Activated gamma-delta T cell treated with Interleukin-2 at 50 U/mL for 16 hours (primary cell): ENCODE results near the gene MAOA.
"Not testable (repeated sequence)": the region's sequence is repeated elsewhere in the genome, so short reads cannot be mapped to it uniquely, and the experiment has no call there.

Source experiments
- DNase-seq: peaks from one replicate; pipeline ENCODE4 v3.0.0-alpha.2; 2020

Gene MAOA

DNA sequence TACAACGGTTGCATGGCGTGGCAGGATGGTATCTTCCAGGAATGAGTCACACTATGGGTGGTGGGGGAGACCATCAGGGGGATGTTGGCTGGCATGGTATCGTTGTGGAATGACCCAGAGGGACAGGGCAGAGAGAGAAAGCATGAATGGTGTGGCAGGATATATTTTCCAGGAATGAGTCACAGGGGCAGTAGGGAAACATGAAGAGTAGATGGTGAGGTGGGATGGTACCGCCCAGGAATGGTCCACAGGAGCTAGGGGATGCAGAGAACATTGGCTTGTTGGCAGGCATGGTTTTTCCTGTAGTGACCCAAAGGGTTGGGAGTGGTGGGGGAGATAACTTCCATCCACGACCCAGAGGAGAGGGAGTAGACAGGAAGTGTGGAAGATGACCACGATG, 62.4 kb downstream of the MAOA start:
- no peak for DNase-seq

DNA sequence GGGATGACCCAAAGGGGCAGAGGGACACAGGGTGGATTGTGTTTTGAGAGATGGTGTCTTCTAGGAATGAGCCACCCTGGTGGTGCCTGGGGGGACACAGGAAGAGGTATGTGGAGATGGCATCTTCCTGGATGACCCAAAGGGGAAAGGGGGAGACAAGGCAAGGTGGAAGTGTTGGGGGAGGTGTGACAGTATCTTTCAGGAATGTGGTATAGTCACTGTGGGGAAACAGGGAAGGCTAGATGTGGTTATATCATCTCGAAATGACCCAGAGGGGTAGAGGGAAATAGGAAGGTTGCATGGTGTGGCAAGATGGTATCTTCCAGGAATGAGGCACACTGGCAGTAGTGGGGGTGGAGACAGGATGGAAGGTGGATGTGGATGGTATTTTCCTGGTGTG, 62.9 kb downstream of the MAOA start:
- no peak for DNase-seq

DNA sequence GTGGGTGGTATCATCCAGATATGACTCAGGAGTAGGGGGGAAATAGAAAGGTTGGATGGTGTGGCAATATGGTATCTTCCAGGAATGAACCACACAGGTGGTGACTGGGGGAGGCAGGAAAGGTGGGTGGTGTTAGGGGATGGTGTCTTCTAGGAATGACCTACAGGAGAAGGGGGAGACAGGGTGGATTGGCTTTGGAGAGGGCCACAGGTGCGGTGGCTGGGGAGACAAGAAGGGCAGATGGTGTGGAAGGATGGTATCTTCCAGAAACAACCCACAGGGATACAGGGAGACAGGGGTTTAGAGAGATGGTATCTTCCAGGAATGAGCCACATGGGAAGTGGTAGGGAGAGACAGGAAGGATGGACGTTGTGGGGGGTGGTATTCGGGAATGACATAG, 64.0 kb downstream of the MAOA start:
- DNase-seq = no peak

DNA sequence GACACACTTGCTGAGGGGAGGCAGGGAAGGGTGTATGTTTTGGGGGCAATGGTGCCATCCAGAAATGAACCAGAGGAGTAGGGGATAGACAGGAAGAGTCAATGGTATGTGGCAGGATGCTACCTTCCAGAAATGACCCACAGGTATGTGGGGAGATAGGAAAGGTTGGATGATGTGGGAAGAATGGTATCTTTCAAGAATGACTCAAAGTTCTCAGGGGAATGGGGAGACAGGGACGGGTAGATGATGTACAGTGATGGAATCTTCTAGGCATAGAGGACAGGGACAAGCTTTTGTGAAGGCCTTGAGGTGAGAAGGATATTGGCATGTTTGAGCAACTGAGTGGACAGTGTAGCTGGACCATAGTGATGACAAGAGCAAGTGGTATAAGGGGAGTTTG, 64.9 kb downstream of the MAOA start:
- no peak for DNase-seq

DNA sequence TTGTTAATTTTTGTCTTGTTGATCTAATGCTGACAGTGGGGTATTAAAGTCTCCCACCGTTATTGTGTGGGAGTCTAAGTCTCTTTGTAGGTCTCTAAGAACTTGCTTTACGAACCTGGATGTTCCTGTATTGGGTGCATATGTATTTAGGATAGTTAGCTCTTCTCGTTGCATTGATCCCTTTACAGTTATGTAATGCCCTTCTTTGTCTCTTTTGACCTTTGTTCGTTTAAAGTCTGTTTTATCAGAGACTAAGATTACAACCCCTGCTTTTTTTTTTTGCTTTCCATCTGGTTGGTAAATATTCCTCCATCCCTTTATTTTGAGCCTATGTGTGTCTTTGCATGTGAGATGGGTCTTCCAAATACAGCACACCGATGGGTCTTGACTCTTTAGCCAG, 69.1 kb downstream of the MAOA start:
- DNase-seq = not testable (repeated sequence)

DNA sequence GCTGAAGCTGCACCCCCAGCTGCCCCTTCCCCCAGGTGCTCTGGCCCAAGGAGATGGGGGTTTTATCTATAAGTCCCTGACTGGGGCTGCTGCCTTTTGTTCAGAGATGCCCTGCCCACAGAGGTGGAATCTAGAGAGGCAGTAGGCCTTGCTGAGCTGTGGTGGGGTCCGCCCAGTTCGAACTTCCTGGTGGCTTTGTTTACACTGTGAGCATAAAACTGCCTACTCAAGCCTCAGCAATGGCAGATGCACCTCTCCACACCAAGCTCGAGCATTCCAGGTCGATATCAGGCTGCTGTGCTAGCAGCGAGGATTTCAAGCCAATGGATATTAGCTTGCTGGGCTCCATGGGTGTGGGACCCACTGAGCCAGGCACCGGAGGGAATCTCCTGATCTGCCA, 71.2 kb downstream of the MAOA start:
- not testable (repeated sequence) for DNase-seq

DNA sequence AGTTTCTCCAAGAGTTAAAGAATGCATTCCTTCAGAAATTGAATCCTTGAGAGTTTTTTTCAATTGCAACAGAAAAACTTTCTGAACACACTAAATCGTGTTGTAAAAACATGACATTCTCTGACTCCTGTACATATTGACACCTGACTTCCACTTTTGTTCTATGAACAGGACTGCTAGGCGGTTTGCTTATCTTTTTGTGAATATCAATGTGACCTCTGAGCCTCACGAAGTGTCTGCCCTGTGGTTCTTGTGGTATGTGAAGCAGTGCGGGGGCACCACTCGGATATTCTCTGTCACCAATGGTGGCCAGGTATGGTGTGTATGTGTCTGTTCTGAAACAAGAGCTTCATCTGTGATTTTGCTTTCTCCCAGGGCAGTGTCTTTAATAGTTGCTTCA, 71.9 kb downstream of the MAOA start:
- DNase-seq = no peak

DNA sequence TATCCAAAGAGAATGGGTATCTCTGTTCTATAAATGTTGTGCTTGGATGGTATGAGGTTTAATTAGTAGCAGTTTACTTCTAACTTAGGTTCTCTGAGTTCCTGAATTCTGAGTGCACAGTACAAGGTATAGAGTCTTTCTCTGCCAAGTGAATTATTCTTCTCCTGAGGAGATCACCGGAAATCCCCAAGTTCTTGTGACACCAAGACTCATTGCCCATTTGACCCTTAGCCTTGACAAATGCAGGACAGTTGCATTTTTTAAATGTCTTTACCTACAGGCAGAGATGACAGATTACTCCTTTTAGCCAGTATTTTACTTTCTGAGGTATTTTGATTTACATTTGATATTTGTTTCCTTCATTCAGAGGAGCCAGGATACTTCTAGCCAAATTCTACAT, 72.9 kb downstream of the MAOA start:
- DNase-seq = no peak

DNA sequence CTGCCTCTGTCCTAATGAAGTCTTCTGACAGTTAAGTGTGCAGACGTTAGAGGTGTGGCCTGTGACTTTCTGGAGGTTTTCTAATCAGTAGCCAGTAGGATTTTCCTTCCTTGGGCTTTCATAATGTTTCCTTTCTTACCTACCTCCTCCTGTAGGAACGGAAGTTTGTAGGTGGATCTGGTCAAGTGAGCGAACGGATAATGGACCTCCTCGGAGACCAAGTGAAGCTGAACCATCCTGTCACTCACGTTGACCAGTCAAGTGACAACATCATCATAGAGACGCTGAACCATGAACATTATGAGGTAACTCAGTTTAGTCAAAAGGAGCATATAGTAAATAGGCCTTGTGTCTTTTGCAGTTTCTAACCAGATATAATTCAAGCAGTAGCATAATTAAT, 75.0 kb downstream of the MAOA start:
- no peak for DNase-seq

DNA sequence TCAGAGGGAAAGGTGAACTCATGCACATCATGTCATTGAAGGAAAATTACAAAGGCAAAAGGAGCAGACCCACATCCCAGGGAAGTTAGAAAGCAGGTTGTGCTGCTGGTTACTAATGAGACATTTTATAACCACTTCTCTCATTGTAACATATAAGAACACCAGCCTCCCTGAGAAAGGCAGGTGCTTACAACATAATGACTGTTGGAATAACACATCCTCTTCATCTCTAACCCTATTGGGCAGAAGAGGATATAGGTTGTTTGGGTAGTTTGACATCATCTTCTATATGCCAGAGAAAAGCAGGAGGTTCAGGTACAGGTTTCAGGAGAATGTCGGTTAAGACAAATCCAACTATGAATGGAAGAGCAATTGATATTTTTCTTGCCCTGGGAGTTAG, 77.6 kb downstream of the MAOA start:
- DNase-seq = no peak

DNA sequence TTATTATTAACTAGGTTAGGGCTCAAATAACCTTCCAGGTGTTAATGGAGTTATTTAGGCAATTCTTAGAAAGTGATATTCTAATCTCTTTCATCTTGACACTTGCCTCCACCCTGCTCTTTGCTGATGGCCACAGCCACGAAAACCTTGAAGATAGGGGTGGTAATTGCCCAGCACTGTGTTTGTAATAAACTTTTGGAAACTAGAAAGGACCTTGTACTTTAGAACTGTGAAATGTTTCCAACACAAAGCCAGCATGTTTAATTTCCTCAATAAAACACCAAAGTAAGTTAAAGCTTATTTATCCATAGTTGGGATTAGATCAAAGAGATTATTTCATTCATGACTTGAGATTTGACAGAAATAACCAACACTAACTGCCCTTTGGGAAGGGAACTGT, 78.3 kb downstream of the MAOA start:
- no peak for DNase-seq

DNA sequence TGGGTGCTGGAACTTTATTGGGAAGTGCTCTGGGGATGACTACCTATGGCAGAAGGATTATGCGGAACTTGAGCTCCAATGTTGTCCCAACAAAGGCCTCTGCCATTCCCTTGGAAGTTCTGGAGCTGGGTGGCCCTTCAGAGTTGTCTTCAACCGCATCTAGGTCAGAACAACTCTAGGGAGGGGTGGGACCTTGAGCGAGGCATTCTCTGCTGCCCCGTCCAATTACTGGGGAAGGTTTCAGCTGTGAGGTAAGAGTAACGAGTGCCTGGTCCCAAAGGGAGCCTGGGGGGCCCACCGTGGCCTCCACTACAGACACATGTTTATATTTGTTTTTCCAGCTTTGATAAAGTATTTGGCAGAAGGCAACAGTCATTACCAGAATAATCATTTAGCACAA, 79.4 kb downstream of the MAOA start:
- DNase-seq = no peak

DNA sequence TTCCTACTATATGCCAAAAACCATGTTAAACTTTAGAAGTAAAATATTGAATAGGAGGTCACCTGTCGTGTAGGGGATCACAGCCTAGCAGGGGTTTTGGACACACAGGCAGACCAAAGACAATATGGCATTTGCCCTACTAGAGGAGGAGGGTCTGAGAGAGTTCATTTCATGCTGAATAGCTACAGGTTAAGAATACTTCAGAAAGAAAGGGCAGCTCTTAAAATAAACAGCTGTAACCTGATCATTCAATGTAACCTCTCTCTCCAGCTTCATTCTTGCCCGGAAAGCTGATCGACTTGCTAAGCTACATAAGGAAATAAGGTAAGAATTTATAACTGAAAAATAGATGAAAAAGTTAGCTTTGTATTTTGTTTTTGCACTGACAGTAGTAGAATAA, 79.9 kb downstream of the MAOA start:
- no peak for DNase-seq

DNA sequence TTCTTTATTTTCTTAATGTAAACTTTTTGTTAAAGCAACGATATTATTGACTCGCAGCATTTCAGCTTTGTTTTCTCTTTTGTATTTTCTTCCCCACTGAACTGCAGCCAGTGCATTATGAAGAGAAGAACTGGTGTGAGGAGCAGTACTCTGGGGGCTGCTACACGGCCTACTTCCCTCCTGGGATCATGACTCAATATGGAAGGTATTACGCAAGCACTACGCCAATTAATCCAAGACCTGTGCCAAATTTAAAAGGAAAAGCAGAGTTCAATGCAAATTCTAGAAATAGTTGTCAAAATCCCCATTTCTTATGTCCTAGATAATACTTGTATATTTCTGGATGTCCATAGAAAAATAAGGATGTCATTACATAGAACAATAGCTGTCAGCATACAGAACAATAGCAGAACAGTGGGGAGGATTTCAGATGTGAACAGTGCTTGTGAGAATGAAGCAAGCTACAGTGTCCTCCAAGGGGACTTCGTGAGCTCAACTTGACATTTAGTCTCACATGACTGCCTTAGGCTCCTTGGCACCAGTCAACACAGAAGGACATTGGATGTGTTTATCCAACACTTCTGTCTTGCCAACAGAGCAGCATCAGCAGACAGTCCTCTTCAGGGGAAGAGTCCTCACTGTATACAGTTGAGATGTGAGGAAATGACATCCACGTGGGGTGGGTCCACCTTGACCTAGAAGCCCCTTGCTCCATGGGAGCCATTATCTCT, 85.9 kb downstream of the MAOA start:
- no peak for DNase-seq

DNA sequence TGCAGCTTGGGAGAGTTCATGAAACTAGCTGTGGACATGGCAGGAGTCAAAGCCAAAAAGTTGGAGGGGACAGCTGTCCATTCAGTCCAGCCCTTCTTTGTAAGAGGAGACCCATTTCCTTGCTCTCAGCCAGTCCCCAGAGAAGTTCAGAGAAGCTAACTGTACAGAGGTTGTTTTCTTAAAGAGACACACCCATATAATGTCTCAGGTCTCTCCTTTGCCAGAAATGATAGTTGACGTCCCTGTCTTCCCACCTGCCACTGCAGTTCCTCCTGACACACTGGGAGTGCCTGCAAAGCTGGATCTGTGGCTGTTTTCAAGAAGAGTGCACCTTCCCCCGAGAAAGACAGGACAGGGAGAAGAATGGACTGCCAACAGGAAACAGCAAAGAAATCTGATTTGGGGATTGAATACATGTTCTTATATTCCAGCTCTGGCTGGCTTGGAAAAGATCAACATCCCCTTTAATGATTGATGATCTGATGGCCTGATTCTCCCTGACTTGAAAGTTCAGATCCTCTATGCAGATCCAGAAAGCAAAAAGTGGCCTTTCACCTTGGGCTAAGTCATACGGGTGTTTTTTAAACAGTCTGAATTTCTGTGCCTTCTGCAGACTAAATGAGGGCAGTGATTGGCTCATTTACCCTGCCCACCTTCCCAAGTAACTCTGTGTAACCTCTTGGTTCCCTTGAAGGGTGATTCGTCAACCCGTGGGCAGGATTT, 87.2 kb downstream of the MAOA start:
- DNase-seq = no peak

DNA sequence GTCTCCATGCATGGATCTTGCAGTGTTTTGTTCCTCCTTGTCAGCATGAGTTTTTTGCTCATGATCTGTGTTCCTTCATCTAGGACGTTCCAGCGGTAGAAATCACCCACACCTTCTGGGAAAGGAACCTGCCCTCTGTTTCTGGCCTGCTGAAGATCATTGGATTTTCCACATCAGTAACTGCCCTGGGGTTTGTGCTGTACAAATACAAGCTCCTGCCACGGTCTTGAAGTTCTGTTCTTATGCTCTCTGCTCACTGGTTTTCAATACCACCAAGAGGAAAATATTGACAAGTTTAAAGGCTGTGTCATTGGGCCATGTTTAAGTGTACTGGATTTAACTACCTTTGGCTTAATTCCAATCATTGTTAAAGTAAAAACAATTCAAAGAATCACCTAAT, 88.2 kb downstream of the MAOA start:
- DNase-seq = no peak

DNA sequence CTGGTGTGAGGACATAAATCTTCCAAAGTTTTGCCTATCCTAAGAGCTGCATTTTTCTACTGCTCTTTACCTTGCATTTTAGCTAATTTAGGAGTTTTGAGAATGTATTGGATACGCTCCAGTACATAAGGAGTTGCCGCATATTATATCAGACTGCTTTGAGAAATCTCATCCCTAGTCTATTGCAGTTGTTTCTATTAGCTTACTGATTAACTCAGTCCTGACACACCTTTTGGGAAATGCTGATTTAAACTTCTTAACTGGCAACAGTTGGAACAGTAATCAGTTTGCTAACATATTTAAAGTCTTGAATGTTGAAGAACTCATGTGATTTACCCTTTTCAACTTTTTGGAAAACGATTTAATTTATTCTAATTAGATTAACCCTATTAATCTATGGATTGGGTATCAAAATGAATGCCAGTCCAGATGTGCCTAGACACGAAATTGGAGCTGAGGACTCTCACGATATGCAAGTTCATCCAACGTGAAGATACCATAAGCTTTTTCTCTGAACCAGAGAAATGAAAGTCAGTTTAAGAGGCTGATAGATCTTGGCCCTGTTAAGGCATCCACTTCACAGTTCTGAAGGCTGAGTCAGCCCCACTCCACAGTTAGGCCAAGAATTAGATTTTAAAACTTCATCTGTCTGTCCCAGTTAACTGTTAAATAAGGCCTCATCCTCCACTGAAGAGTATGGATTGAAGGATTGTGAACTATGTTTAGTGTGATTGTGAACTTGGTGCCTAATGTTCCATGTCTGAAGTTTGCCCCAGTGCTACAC, 90.0 kb downstream of the MAOA start:
- no peak for DNase-seq

DNA sequence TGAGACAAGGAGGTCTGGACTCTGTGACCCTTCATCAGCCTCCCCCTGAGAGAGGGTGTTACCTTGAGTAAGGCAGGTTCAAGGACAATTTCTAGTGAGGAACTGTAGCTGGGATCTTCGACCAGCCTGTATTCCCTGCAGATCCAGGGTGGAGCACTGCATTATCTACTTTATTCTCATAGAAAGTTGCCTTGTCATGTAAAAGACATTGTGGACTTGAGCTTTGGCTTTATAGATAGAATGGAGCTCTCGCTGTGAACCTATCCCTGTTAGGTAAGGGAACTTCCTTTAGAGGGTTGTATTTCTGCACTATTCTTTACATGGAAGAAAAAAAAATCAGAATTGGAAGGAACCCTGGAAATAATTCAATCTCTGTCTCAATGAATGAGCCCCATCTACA, 91.4 kb downstream of the MAOA start:
- DNase-seq = no peak

DNA sequence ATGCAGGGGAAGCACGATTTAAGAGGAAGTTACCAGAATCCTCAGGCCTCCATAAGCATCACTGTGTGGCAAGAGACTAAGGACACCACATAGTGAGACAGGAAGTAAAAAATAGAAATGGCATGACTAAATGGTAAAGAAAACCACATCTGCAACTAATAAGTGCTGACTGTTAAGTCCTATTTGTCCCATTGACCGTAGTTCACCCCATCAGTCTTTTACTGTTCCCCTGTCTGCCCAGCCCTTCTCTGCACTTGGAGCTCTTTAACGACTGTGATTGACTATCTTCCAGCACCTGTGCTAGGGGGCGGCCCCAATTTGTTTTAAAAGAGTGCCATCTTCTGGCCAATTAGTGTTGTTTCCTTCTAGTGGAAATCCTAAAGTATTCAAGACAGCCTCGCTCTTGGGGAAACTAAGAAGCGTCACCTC, 94.2 kb downstream of the MAOA start:
- peak; percentile 32 for DNase-seq

DNA sequence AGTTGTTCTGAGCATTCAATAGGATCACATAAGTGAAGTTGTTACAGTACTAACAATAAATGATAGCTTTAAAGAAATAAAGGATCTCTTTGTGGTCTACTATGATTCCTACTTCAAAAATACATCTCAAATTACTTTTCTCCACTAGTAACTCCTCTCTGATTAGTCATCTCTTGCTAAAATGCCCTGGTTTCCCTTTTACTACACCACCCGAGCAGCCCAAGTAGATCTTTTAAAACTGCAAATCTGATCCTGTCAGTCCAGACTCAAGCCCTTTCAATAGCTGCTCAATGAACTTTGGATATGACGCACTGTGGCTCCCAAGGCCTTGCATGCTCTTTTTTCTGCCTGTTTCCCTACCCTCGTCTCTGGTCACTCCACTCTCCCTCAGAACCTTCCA, 97.5 kb downstream of the MAOA start:
- no peak for DNase-seq

DNA sequence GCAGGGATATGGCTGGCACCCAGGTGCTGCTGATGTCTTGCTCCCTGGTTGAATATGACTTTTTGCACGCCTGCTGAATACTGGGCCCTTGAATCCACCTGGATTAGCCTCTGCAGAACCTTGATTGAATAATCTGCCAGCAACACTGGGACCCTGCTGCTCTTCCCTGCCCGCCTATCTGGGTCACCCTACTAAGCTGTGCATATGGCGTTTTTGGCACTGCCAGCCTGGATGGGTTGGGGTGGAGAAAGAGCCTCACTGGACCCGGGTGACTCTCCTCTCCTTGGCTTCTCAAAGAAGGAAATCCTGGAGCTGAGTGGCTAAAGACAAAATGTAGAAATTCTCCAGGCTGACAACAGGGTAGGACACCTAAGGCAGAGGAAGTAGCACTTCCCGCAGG, 100.0 kb downstream of the MAOA start:
- DNase-seq = no peak

DNA sequence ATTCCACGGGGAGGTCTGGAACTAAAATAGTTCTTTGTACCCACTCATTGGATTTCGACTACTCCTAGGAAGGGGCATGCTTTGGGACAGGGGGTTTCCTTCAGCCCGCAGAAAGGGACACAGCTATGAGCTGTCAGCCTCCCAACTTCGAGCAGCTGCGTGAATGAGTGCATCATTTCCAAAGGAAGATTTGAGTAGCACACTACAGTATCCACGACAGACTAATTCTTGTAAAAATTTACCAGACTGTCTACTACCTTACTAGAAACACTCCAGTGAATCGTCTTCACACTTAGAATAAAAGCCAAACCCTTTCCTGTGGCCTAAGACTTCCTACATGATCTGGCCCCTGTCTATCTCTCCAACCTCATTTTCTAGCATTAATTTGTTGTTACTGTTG, 101.9 kb downstream of the MAOA start:
- DNase-seq = no peak

DNA sequence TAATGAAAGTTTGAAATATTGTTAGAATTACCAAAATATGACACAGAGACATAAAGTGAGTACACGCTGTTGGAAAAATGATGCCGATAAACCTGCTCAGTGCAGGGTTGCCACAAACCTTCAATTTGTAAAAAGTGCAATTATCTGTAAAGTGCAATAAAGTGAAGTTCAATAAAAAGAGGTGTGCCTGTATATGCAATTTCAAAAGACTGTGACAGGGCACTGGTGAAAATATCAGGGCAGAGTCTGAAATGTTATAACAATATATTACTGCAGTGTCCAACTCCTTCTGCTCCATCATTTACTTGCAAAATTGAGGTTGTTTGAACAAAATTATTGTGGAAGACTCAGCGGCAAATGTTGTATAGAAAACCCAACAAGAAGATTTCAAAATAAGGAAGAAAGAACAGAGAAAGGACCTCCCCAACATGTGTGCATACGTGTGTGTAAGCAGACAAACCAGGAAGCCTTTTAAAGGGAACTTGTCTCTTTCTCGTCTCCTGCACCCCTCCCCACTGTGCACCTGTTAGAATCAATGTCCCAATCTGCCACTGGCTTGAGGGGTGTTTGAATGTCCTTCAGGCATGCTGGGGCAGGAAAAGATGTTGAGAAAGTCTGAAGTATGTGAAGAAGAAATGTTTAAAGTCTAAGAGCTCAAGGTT, 130.0 kb downstream of the MAOA start:
- no peak for DNase-seq
